NCI-H2171 treated with DMSO at 0.1 percent for 48 hours (cell line): ENCODE results near the gene DUS1L.
A peak's percentile ranks its signal among the peaks of the same experiment; 100 is the strongest.

ENCODE experiments used
- DNase-seq: peaks from one replicate; lab custom pipeline; 2025; lab: John Stamatoyannopoulos, UW

Gene DUS1L

GRCh38 chr17:82076018-82076784 is 10.6 kb upstream of the DUS1L start:
- DNase-seq = no peak

- peak; percentile 13 for DNase-seq
Observed at GRCh38 chr17:82073446-82073845, 7.8 kb upstream of the DUS1L start.

DNA sequence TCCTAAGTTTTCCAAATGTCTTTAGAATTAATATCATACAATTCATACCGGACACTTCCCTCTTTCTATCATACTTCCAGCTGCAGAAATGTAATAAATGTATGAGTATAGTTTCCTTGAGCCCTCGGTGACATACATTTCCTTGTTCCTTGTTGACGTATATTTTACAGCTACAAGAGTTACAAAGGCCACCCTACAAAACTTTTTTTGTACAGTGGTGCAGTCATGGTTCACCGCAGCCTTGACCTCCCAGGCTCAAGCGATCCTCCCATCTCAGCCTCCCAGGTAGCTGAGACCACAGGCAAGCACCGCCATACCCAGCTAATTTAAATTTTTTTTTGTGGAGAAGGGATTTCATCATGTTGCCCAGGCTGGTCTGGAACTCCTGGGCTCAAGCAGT is 7.2 kb upstream of the DUS1L start:
- no peak for DNase-seq

DNA sequence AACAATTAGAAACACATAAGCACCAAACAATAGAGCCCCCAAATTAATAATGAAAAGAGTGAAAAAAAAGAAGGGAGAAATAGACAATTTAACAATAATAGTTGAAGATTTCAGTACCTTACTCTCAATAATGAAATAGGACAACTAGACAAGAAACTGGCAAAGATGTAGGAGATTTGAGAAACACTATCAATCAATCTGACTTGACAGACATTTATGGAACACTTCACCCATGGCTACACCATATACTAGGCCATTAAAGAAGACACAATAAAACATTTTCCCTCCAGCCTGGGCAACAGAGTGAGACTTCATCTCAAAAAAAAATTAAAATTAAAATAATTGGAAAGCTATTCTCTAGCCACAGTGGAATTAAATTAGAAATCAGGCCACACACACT is 5.0 kb upstream of the DUS1L start:
- no peak for DNase-seq

DNA sequence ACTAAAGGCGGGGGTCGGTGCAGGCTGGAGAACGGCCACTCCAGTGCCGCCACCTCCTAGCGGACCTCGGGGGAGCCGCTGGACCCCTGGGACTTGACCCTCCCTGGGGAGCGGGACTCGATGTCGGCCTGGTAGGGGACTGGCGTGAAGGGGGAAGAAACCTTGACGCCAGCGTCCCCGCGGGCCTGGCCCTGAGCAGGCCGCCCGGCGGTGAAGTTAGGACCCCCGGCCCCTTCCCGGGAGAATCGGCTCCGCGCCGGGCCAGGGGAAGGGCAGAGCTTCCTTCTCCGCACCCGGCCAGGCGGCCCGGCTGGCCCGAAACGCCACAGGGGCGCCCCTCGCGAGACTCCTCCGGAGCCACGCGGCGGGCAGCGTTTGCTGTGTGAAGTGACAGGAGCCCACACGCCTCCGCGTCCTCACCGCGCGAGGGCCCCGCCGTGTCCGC is 389 bp downstream of the DUS1L start:
- DNase-seq = no peak

DNA sequence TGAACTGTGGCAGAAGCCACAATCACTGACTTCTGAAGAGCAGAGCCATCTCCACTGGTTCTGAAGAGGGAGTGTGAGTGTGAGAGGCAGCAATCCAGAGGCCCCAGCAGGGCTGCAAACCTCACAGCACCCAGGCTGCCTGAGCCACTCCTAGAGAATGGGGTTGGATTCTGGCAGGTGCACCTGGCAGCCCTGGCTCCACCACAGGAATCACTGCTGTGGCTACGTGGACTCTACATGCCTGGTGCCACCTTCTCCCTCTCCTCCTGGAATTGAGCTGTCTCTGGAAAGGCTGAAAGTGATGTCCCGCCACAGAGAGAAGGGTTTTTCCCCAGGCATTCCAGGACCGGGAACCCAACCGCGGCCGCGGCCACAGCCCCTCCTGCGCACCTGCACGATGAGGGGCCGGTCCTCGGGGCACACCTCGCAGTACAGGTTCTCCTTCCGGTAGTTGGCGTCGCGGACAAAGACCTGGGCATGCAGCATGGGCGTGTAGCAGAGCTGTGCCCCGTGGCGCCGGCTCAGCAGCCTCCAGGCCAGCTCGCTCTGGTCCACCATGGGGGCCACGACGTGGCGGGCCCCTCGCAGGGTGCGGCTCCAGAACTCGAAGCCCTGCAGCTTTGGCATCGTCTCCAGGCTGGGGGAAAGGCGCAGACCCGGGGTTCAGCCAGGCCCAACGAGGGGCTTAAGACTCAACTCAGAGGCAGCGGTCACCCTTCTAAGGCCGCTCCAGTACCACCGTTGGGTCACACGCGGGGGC is 991 bp downstream of the DUS1L start:
- no peak for DNase-seq

- no peak for DNase-seq
Observed at GRCh38 chr17:82063424-82064415, 1.9 kb downstream of the DUS1L start.

- DNase-seq = no peak
Observed at GRCh38 chr17:82062984-82063368, 2.6 kb downstream of the DUS1L start.

DNA sequence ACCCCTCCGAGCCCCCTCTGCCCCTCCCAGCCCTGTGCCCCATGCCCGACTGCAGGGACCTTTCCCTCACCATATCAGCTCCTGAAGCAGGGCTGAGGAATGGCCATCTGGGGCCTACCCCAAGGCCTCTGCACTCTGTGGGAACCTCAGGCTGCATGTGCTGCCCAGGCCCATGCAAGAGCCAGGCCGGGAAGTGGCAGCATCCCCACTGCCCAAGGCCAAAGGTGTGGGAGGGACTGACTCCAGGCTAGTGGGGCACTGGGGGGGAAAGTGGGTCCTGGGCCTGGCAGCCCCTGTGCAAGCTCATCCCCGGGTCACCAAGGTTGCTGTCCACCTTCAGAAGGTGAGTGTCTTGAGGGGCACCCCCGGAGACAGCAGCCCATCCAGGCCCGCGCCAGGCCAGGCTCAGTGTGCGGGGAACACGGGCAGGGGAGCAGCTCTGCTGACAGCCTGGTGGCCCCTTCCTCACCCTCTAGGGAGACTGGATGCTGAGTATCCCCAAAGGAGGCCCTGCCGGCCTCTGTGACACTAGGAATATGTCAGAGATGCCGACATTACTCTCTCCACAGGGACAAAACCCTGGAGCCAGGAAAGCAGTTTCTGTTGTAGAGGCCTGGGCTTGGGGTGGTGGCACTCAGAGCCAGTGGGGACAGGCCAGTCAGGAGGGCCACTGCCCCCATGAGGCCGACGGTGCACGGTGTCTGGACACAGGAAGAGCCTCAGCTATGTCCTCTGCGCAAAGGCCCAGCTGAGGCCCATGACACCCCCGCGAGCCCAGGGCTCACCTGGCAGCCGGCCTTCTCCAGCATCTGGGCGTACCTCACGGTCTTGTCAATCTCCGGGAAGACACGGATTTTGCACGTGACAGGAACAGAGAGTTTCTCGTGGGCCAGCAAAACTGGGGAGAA is 3.3 kb downstream of the DUS1L start:
- DNase-seq = no peak

GRCh38 chr17:82061047-82061925 is 4.3 kb downstream of the DUS1L start:
- DNase-seq = no peak

DNA sequence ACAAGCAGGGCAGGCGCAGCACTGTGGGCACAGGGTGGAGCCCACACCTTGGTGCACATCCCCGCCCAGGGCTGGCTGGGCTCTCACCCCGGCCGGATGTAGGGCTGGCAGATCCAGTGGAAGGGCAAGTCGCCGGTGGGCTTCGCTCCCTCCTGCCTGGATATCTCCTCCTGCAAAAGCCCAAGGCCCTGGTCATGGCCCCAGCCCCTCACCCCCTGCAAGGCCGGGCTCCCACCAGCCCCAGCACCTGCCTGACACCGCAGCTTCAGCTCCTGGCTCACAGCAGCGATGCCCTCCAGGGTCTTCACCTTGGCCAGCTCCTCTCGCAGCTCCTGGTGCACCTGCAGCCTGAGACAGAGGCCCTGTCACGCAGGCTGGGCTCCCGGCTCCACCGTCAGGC is 5.0 kb downstream of the DUS1L start:
- no peak for DNase-seq

DNA sequence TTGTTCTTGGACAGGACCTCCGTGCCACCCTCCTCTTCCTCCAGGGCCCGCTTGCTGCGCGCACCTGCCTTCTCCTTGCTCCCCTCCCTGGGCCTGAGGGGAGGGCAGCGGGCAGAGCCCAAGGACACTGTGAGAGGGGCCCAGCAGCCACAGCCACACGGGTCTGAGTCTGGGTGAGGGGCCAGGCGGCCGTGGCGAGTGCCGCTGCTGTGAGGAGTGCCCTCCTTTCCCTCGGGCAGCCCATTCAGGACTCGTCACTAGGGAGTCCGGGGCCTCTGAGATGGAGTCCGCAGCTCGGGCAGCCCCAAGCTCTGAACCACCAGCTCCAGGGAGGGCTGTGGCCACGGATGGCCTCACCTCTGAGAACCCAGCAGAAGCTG is 5.6 kb downstream of the DUS1L start:
- DNase-seq = no peak

DNA sequence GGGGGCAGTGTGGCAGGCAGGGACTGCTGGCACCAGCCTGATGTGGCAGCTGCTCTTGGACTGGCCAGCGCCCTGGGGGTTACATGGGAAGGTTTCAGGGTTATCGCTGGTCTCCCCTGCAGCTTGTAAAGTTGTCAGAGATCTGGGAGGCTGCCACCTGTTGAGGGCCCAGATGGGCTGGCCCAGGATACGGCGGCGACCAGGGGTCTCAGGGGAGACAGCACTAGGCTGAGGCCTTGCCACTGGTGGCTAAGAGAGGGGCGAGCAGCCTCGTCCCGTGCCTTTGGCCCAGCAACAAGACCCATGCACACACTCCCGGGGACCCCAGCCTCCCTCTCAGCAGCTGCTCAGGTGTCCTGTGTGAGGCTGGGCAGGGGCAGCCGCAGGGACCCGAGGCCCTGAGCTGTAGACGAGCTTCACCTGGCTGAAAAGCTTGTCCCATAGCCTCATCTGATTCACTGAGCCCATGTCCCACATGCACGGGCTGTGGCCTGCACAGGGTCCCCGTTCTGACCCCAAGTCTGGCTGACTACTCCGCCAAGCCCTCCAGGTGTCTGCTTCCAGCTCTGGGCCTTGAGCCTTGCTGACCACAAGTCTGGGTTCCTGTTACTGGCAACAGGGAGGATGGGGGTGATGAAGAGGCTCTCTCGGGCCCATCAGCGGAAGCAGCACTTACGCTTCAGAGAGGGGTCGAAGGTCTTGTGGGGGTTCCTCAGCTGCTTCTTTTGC is 6.2 kb downstream of the DUS1L start:
- DNase-seq = no peak

- DNase-seq = no peak
Observed at GRCh38 chr17:82058855-82059249, 6.8 kb downstream of the DUS1L start.

DNA sequence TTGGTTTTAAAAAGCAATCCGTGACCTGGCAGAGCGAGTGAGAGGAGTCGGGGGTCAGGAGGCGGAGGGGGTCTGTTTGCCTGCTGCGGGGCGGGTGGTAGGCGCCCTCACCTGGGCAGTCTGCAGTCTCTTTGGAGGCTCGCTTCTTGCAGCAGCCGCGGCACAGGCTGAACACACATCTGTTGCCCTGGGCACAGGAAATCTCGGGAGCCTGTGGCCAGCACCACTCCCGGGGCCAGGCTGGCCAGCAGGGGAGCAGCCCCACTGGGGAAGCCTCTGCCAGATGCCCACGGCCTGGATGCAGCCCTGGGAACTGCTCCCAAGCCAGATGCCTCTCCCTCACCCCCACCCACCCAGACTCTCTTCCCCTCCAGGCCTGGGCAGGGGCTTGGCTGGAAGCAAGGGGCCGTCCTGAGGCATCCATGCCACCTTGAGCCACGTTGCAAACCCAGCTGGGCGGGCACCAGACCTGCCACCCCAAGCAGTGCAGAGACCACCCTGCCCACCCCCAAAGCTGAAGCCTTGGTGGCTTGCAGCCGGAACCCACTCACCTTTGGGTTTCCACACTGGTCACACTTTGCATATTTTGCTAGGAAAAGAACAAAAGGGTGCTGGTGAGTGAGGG is 7.3 kb downstream of the DUS1L start:
- no peak for DNase-seq

- DNase-seq = no peak
Observed at GRCh38 chr17:82056729-82057621, 8.6 kb downstream of the DUS1L start.

DNA sequence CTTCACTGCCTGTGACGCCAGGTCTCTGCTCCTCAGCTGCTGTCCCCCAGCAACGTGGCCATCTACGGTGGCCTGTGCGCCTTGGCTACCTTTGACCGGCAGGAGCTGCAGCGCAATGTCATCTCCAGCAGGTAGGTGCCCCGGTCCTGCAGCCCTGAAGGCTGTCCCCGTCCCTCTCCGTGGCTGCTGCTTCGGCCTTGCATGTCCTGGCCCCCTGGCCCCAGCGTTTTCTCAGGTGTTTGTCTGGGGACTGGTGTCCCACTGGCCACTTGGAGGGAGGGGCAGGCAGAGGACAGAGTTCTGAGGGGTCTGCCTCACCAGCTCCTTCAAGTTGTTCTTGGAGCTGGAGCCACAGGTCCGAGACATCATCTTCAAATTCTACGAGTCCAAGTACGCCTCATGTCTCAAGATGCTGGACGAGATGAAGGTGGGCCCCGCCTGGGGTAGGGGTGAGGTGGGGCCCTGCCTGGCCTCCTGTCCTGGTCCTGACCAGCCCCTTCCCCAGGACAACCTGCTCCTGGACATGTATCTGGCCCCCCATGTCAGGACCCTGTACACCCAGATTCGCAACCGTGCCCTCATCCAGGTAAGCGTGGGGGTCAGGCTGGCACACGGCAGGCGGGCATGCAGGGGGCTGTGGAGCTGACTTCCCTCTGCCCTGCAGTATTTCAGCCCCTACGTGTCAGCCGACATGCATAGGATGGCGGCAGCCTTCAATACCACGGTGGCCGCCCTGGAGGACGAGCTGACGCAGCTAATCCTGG is 9.5 kb downstream of the DUS1L start:
- no peak for DNase-seq
